Activated CD4-positive, alpha-beta T cell treated with anti-CD3 and anti-CD28 coated beads, Interleukin-2, amount 50 U/mL, for 1 hour (primary cell): ENCODE measurements around the gene KCTD6.
"Not testable (repeated sequence)": the region's sequence is repeated elsewhere in the genome, so short reads cannot be mapped to it uniquely, and the experiment has no call there.

Experiments used
- DNase-seq: peaks from one replicate; pipeline ENCODE4 v3.0.0-alpha.2; 2020

Gene KCTD6

GRCh38 chr3:58527440-58527839, 35.5 kb downstream of the KCTD6 start:
- not testable (repeated sequence) for DNase-seq

DNA sequence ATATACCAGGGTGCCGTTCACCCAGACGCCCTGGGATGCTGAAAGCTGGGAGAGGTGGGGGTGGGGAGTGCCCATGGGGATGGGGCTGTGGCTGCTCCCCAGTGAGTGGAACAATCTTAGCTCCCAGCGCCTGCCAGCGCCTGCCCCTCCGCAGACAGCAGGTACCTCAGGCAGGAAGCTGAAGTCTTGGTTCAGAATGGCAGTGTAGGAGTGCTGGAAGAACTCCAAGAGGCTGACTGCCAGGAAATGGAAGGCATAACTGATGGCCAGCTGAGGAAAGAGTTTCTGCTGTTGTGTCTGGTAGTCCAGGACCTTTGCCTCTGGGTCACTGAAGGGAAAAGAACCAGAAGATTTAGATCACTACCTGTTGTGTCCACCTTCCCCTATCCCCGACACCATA, 36.7 kb downstream of the KCTD6 start:
- DNase-seq = no peak

GRCh38 chr3:58529516-58530353, 37.8 kb downstream of the KCTD6 start:
- no peak for DNase-seq

- no peak for DNase-seq
Measured at GRCh38 chr3:58530354-58530865, 38.5 kb downstream of the KCTD6 start.

DNA sequence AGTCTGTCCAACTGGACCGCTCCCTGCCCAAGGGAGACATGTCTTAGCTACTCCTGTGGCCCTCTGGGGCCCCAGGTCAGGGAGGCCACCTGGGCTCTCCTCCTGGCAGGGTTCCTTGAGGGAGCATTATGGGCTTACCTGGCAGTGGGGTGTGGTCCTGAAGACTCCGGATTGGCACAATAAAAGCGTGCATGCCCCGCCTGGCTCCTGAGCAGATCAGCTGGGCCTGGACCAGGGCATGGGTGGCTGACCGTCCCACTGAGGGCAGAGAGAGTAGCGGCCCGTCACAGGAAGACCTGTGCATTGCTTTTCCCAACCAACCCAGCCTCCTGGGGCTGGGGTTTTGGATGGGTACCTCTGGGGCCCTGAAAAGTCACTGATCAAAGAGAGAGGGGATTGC, 39.7 kb downstream of the KCTD6 start:
- no peak for DNase-seq

DNA sequence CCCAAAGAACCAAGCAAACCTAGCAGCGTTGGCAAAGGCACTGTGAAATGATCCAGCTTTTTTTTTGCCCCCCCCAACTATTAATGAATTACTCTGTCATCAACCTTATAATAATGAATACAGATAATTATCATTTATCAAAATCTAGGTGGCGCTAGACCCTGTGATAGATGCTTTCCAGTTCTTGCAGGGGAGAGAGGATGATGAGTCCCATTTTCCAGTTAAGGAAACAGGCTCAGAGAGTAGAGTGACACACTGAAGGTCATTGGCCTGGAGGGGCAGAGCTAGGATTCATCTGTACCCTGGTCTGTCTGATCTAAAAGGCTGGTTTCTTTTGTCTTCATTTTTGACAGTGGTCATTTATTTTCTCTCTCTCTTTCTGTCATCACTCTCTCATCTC, 40.1 kb downstream of the KCTD6 start:
- no peak for DNase-seq

DNA sequence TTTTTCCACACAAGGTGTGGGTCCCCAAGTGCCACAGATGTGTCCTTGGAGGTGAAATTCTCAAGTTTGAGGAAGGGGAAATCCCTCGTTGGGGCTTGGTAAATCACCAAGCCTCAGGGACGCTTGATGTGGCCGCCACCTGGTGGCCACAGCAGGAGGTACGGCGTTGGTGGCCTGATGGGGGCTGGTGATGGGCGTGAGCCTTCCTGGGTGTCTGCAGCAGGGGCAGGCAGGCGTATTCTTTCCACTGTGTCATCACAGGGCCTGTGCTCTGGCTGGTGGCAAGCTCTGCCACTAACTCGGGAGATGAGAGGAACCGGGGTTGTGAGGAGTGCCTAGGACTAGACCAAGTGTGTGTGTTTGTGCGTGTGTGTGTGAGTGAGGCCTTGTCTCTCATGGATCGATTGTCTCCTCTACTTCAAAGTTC, 40.9 kb downstream of the KCTD6 start:
- DNase-seq = peak; percentile 75

DNA sequence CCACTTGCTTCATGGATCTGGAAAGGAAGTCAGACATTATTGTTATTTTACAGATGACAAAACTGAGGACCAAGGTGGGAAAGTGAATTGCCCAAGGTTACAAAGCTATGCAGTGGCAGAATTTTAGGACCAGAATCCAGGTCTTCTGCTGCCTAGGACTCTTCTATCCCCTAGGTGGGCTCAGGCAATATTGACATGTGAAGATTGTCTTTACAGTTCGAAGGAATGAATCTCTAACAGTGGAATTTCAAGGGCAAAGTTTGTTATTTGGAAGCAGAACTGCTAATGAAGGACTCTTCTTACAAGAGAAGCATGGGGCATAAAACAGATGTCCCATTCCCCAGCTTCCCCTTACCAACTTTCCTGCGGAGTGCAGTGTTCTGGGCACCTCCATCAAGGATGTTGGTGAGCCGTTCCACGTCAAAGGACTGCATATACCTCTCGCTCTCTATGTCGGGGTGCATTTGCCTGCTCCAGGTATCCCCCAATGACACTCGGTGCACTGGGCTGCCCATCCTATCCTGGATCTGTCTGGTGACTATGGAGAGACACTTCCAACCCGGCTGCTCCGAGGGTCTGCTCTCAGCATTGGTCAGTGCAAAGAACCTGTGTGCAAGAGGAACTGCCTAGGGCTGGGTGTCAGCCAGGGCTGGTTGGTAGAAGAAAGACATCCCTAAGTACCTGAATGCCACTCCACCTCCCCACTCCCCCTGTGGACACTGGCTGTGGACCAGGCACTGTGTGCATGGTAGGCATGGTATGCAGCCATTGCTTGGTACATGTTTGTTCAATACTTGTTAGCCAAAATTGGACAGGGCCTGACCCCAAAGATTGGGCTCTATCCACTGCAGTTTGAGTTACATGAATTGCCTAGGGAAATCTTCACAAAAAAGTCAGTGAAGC, 42.9 kb downstream of the KCTD6 start:
- DNase-seq = no peak

DNA sequence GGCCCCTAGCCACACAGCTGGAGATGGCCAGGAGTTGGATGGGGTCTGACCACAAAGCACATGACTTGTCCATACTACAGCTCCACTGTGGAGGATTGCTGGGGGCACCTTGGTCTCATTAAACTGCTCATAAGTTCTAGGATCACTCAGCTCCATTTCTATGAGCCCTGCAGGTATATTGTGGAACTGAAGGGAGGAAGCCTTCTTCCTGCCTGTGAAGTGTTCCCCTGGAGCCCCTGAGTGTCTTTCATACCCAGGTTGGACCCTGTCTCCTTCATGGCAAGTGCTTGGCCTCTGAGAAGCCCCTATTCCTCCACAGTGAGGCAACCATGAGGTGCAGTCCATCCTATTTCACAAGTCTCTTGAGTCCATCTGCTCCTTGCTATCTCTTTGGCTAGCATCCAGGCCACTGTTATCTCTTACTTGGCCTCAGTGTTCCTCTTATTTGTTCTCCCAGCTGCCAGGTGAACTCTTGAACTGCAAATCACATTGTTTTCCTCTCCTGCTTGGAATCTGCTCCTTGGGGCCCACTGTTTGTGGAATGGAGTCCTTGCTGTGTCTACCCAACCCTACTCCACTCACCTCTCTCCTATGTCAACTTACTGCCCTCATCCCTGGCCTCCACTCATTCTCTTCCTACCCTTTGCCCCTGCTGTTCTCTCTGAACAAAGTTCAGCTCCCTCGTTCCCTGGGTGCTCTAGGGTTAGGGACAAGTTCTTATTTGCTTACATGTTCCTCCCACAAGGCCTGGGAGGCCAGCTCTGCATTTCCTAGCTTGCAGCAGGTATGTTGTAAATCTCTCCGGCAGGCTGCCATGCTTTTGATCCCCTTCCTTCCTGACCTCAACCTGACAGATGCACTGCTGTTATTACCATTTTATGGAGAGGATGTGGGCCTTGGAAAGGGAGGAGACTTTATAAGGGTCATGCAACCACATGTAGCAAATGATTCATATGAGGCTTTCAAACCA, 43.9 kb downstream of the KCTD6 start:
- no peak for DNase-seq

DNA sequence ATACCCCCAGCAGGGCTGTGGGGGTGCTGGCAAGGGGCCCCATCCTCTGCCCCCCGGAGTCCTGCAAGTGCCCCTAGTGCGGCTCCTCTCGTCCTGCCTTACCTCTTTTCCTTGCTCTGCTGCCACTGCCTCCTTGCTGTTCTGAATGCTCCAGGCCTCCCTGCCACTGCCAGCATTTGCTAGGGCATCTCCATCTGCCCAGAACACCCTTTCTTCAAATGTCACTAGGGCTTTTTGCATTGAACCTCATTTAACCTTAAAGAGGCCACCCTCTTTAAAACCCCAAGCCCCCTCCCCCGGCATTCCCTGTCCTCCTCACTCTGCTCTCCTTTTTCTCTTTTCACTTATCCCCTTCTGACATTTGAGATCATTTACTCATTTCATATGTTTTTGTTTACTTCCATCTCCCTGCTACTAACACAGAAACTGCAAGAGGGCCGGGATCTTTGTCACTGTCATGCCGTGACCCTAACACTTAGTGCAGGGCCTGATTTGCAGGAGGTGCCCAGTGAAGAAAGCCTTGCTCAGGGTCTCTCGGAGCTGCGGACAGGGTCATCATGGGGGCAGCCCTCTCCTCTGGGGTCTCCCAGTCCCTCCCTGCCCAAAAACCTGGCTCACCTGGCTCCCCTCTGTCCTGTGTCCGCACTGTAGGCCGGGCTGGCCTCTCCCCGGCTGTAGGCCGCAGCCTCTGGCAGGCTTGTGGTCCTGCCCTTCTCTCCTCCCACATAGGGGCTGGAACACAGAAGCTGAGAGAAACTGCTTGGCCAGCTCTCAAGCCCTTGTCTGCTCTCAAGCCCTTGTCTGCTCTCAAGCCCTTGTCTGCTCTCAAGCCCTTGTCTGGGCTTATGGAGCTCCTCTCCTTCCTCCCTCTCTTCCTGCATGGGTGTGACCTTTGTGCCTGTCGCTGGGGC, 44.9 kb downstream of the KCTD6 start, which contains the start of gene ACOX2:
Gene ACOX2 (minus strand): TSS at position 690 of the 911 bp plus-strand sequence. CDS start 2,084 bp downstream, outside the sequence.
- no peak for DNase-seq

DNA sequence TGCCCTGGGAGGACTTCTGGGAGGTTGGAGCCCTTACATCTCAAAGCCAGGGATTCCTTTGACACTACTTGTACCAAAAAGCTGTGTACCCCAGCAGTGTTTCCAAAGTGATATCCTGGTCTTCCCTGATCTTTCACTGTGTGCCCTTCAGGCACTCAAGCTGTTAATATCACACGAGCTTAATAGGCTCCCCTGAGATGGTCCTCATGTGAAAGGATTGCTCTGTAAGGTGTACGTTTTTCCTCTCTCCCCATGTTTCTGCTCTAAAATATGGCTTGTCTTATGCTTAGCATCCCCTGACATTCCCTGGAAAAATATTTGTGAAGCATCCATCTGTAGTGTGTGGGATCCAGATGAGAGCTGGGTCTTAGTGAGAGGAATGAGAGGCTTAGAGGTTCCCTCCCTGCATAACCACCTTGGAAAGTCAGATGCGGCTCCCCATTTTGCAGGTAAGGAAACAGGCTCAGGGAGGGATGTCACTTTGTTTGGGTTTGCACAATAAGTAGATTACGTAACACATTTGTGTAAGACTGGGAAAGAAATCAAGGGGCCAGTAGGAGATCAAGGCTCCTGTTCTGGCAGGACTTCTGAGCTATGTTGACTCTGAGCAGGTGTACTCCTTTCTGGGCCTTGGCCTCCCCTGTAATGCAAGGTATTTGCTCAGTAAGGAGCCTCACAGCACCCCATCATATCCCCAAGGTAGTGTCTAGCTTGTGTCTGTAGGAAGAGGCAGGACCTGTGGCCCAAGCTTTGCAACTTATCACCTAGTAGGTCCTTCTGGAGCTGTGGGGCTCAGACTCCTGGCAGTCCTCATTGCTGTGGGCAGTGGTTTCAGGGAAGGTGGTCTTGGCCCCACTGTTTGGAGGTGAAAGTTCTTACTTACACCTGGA, 45.8 kb downstream of the KCTD6 start:
- no peak for DNase-seq

DNA sequence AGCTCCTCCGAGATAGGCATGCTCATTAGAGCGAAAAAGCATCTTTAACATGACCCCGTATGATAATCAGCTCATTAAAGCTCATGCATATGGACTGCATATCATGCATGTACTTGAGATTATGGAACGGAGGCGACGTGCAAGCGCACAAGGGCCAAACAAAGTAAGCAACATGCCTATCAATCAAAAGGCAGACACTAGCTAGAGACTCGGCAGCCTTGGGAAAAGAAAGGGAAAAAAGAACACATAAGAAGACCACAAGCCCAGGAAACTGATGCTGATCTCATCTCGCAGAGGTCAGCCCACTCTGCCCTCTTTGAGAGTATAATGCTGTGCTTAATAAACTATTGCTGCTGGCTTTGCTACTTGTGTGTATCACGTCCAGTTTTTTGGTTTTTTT, 47.7 kb downstream of the KCTD6 start:
- DNase-seq = no peak

- no peak for DNase-seq
Measured at GRCh38 chr3:58540176-58540858, 48.4 kb downstream of the KCTD6 start.

- DNase-seq = no peak
Measured at GRCh38 chr3:58544541-58544940, 52.6 kb downstream of the KCTD6 start.

- DNase-seq = no peak
Measured at GRCh38 chr3:58551636-58552180, 59.8 kb downstream of the KCTD6 start.
